NCI-H524 treated with DMSO at 0.1 percent for 48 hours (cell line): ENCODE measurements around the gene PTPRN2.
"Not testable (repeated sequence)": the region's sequence is repeated elsewhere in the genome, so short reads cannot be mapped to it uniquely, and the experiment has no call there.

Experiments used
- DNase-seq: peaks from one replicate; lab custom pipeline; 2025; lab: John Stamatoyannopoulos, UW

Gene PTPRN2

GRCh38 chr7:158277219-158278141, 310.1 kb downstream of the PTPRN2 start:
- DNase-seq = no peak

- DNase-seq = no peak
Observed at GRCh38 chr7:158276414-158277218, 311.0 kb downstream of the PTPRN2 start.

GRCh38 chr7:158275711-158276413, 311.8 kb downstream of the PTPRN2 start:
- DNase-seq = no peak

- no peak for DNase-seq
Observed at GRCh38 chr7:158274996-158275395, 312.6 kb downstream of the PTPRN2 start.

GRCh38 chr7:158274404-158274811, 313.2 kb downstream of the PTPRN2 start:
- DNase-seq = no peak

- not testable (repeated sequence) for DNase-seq
Observed at GRCh38 chr7:158273756-158274342, 313.8 kb downstream of the PTPRN2 start.

- no peak for DNase-seq
Observed at GRCh38 chr7:158273138-158273651, 314.4 kb downstream of the PTPRN2 start.

- no peak for DNase-seq
Observed at GRCh38 chr7:158272509-158273137, 315.0 kb downstream of the PTPRN2 start.

- DNase-seq = no peak
Observed at GRCh38 chr7:158272091-158272490, 315.5 kb downstream of the PTPRN2 start.

GRCh38 chr7:158271646-158272045, 316.0 kb downstream of the PTPRN2 start:
- no peak for DNase-seq

GRCh38 chr7:158270856-158271413, 316.7 kb downstream of the PTPRN2 start:
- DNase-seq = no peak

- no peak for DNase-seq
Observed at GRCh38 chr7:158270106-158270775, 317.4 kb downstream of the PTPRN2 start.

GRCh38 chr7:158268816-158269535, 318.6 kb downstream of the PTPRN2 start:
- no peak for DNase-seq

GRCh38 chr7:158267742-158268435, 319.7 kb downstream of the PTPRN2 start:
- DNase-seq = no peak

GRCh38 chr7:158266817-158267741, 320.5 kb downstream of the PTPRN2 start:
- DNase-seq = no peak

GRCh38 chr7:158266426-158266816, 321.2 kb downstream of the PTPRN2 start:
- no peak for DNase-seq

GRCh38 chr7:158265743-158266080, 321.9 kb downstream of the PTPRN2 start:
- DNase-seq = no peak
